GM12864 (cell line): Measurements from ENCODE around the gene TLL2.

Experiments
- DNase-seq: peaks from one replicate; pipeline ENCODE4 v3.0.0-alpha.2; 2011; ENCODE audit warnings: low read depth
- H3K4me3 ChIP-seq: 2 replicates; pipeline ENCODE4 v1.5.1; 2011; ENCODE audit warnings: mild to moderate bottlenecking, low read depth, low read length, control low read depth
- TF ChIP-seq, protein P1 (sequence below): IDR thresholded peaks from 2 replicates; pipeline ENCODE4 v1.5.1; 2011; ENCODE audit warnings: low read depth, mild to moderate bottlenecking, moderate library complexity, low read length, control low read depth, inconsistent platforms; ENCODE audit errors: missing control alignments

TLL2 gene

DNA sequence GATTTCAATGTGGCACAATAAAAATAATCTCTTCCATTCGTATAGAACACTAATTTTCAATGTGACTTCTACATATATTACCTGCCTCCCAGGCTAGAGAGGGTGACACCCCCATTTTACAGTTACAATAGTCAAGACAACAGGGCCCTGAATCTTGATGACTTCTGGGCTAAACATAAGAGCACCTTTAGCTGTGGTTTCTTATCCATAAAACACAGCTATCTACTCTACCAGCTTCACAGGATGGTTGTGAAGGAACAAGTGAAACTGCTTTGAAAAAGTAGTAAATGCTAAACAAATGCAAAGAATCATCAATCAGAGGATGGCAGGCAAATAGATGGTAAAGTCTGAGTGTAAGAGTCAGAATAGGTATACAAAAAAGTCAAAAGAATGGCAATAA, 3.6 kb upstream of the TLL2 start:
- no peak overlapping the region for H3K4me3 ChIP-seq
- TF ChIP-seq, protein P1, sequence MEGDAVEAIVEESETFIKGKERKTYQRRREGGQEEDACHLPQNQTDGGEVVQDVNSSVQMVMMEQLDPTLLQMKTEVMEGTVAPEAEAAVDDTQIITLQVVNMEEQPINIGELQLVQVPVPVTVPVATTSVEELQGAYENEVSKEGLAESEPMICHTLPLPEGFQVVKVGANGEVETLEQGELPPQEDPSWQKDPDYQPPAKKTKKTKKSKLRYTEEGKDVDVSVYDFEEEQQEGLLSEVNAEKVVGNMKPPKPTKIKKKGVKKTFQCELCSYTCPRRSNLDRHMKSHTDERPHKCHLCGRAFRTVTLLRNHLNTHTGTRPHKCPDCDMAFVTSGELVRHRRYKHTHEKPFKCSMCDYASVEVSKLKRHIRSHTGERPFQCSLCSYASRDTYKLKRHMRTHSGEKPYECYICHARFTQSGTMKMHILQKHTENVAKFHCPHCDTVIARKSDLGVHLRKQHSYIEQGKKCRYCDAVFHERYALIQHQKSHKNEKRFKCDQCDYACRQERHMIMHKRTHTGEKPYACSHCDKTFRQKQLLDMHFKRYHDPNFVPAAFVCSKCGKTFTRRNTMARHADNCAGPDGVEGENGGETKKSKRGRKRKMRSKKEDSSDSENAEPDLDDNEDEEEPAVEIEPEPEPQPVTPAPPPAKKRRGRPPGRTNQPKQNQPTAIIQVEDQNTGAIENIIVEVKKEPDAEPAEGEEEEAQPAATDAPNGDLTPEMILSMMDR: no peak
- no peak for DNase-seq

DNA sequence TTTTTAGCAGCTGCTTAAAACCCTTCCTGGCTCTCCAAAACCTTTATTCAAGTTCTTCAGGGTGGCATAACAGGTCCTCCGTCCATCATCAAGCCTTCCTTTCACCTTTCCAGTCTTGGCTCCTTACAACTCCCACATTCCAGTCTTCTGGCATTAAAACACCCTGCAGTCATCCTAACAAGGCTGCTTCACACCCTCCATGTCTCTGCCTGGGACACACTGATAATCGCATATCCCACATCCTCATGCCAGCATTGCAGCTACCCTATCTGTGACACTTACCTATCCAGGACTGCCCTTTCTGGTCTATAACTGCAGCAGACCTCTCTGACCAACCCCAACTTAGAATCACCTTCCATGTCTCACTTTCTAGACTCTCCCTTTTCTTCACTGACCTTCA, 2.6 kb upstream of the TLL2 start:
- TF ChIP-seq, protein P1: no peak
- H3K4me3 ChIP-seq: no peak overlapping the region
- no peak for DNase-seq

DNA sequence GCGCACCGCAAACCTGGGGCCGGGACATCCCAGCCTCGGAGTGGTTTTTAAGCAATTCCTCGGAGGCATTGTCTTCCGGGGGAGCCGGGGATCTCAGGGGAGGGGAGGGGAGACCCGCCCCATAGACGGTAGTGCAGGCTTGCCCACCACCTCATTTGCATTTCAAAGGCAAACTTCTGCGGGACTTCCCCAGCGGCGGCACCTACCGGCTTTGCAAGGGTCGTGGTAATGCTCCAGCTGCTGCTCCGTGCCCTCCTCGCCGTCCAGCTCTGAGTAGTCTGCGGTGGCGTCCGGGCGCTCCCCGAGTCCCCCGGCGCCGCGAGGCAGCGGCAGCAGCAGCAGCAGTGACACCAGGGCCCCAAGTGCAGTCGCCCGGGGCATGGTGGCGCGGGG, 425 bp downstream of the TLL2 start:
- peak overlapping the region; percentile 48 for H3K4me3 ChIP-seq
- TF ChIP-seq, protein P1: no peak
- DNase-seq: no peak

DNA sequence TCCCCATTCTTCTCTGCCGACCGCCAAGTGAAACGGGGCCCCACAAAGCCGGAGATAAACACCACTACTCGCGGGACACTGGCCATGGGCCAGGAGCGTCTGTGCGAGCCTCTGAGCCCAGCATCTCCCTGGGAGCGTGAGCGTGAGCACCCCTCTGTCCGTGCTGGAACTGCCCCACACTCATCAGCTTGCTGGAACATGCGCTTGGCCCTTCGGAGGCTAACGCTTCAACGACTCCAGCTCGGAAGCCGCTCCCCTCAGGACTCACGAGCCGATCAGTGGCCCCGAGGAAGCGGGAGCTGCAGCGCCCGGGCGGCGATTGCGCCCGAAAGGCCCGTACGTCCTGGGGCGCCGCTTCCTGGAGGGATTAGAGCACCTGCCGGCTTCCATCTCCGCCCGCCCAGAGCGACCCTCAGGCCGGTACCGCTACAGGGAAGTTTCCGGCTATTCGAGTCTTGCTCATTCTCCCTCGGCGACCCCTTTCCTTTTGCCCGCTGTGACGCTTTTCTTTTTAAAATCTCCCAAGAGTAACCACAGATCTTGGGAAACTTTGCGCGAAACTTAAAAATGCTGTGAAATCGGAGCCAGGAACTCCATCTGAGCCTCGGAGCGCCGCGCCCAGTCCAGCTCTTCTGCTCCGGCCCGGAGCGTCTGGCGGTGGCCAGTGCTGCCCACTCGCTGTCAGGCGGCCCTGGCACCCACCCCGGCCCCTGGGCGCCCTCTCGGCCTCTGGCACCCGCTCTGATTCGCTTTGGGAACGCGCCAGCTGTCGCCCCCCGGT, 1.0 kb downstream of the TLL2 start:
- no peak for DNase-seq
- TF ChIP-seq, protein P1: no peak
- peak overlapping the region; percentile 48 for H3K4me3 ChIP-seq

DNA sequence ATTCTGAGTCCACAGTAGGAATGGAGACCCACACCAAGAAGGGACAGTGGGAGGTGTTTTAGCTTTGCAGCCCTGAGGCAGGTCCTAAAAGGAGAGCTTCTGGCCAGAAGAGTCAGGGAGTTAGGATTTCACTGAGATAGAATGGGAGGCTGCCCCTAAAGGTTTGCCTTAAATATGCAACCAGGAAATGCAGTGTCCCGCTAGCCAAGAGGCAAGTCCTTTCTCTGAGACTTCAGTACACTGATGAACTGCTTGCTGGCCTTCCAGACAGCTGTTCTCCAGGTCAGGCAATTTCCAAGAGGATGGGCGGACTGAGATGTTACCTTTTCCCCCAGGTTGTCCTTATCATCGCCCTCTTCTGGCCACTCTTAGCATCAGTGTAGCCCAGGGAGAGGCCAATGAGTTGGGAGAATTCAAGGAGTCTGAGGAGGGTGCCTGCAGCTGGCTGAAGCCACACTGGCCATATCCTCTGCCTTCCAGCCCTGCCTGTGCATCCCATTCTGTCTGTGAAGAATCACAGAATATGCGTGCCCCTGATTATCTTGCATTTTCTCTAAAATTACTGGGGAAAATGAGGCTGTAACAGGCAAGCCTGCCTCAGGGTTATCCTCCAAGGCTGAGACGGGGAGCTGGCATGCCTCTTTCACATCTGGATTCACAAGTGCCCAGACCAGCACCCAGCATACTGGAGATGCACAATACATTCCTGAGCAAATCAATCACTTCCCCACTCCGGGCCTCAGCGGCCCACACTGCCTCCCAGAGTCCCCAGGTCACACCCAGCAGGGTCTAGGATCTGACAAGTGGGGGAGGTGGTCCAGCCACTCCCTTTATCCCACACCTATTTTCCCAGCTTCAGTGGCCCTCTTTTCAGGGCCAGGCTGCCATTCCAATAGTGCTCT, 2.4 kb downstream of the TLL2 start:
- TF ChIP-seq, protein P1: peak; percentile 73
- DNase-seq: no peak
- H3K4me3 ChIP-seq: no peak overlapping the region

DNA sequence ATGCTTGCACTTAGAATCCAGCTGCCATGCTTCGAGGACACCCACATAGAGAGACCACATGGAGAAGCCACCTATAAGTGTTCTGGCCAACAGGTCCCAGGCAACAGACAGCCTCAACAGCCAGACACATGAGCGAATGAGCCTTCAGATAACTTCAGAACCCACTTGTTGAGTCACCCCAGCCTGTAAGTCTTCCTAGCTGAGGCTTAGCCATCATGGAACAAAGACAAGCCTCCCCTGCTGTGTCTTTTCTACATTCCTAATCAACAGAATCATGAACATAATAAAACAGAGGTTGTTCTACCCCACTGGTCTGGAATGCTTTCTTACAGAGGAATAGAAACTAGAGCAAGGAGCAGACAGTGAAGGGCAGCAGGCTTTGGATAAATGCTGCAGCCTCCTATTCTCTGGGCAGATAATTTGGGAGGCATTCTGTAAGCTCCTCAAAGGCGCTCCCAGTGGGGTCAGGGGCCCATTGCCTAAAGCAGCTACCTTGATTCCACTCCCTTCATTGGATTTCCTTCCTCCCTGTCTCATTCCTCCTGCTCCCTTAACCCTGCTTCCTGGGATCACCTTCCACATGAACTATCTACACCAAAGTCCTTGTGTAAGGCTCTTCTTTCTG, 4.6 kb downstream of the TLL2 start:
- no peak for DNase-seq
- H3K4me3 ChIP-seq: no peak overlapping the region
- TF ChIP-seq, protein P1: no peak
